Rectal smooth muscle tissue (tissue), 1 donor: ENCODE measurements around the gene LMCD1.
"Not testable (repeated sequence)": the region's sequence is repeated elsewhere in the genome, so short reads cannot be mapped to it uniquely, and the experiment has no call there.

ENCODE experiments used
- H3K27ac ChIP-seq: one replicate; pipeline ENCODE4 v1.7.0; 2013; ENCODE audit warnings: low read depth, low read length, inconsistent platforms
- H3K27me3 ChIP-seq: one replicate; pipeline ENCODE4 v1.7.0; 2013; ENCODE audit warnings: low read length; ENCODE audit not compliant: control insufficient read depth, insufficient read depth
- H3K36me3 ChIP-seq: one replicate; pipeline ENCODE4 v1.7.0; 2013; ENCODE audit warnings: low read length; ENCODE audit not compliant: control insufficient read depth, insufficient read depth
- H3K4me1 ChIP-seq: one replicate; pipeline ENCODE4 v1.7.0; 2013; ENCODE audit warnings: low read length; ENCODE audit not compliant: control insufficient read depth, insufficient read depth
- H3K4me3 ChIP-seq: one replicate; pipeline ENCODE4 v1.7.0; 2013; ENCODE audit warnings: low read length
- H3K9ac ChIP-seq: one replicate; pipeline ENCODE4 v1.7.0; 2013; ENCODE audit warnings: low read length

The LMCD1 gene

GRCh38 chr3:8578282-8578681, 76.7 kb downstream of the LMCD1 start:
- no peak overlapping the region for H3K4me3 ChIP-seq
- H3K36me3 ChIP-seq, result no peaks in the 10 kb centered on the region
- no peak overlapping the region for H3K27ac ChIP-seq
- H3K27me3 ChIP-seq, result no peaks in the 10 kb centered on the region
- no peaks in the 10 kb centered on the region for H3K4me1 ChIP-seq
- H3K9ac ChIP-seq, result no peak overlapping the region

GRCh38 chr3:8579096-8579495, 77.5 kb downstream of the LMCD1 start:
- Histone ChIP-seq H3K4me1 (no peaks in the 10 kb centered on the region), H3K4me3 (no peak overlapping the region), H3K9ac (no peak overlapping the region), H3K27ac (no peak overlapping the region), H3K36me3 (no peaks in the 10 kb centered on the region), H3K27me3 (no peaks in the 10 kb centered on the region)

- Histone ChIP-seq H3K4me3 (no peak overlapping the region), H3K36me3 (no peaks in the 10 kb centered on the region), H3K9ac (no peak overlapping the region), H3K4me1 (no peaks in the 10 kb centered on the region), H3K27ac (no peak overlapping the region), H3K27me3 (no peaks in the 10 kb centered on the region)
These were observed 78.3 kb downstream of the LMCD1 start for GRCh38 chr3:8579943-8580342.

GRCh38 chr3:8580434-8580833, 78.8 kb downstream of the LMCD1 start:
- H3K27me3 ChIP-seq, H3K27ac ChIP-seq, H3K4me1 ChIP-seq, H3K36me3 ChIP-seq, H3K9ac ChIP-seq, H3K4me3 ChIP-seq: not testable (repeated sequence)

DNA sequence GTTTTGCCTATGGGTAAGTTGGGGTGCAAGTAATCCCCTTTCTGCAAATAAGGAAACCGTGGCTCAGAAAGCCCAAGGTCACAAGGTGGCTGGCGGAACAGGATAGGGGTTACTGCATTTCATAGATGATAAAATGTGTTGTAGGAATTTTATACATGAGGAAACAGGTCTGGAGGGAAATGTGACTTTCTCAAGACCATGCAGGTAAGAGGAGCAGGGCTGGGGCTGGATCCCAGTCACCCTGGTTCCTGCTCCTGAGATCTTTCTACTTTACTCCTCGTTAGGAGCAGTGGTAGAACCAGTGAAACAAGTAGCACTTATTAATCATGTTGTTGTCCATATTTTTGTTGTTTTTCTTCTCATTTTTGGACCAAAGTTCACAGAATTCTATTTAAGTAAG, 79.8 kb downstream of the LMCD1 start:
- Histone ChIP-seq H3K27ac (no peak overlapping the region), H3K27me3 (no peaks in the 10 kb centered on the region), H3K9ac (no peak overlapping the region), H3K4me3 (no peak overlapping the region), H3K4me1 (no peaks in the 10 kb centered on the region), H3K36me3 (no peaks in the 10 kb centered on the region)

DNA sequence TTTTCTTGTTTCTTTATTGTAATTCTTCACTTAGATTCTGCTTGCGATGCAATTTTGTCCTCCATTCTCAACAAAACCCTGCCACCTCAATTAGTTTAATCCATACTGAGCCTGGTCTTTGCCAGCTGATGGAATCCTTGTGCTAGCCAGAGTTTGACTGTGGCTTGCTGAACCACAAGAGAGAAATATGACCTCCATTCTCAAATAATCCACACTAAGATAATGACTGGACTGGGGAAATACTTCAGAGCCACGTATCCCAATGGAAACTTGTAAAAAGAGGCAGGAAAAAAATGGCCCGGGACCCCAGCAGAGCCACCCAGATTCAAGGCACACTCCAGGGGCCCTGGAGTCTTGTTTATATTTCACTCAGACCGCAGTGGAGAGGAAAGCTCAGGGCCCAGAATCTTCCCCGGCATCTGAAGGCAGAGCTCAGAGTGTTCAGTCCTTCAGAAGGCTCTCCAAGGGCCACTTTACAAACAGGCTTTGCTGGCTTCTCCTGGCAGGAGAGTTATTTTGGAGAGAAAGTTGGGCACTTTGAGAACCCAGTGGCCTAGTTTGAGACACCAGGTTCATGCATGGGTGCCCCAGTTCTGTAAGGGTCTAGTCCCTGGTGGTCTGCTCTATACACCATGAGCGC, 80.3 kb downstream of the LMCD1 start:
- Histone ChIP-seq H3K9ac (no peak overlapping the region), H3K4me3 (no peak overlapping the region), H3K36me3 (no peaks in the 10 kb centered on the region), H3K27me3 (no peaks in the 10 kb centered on the region), H3K27ac (no peak overlapping the region), H3K4me1 (no peaks in the 10 kb centered on the region)

DNA sequence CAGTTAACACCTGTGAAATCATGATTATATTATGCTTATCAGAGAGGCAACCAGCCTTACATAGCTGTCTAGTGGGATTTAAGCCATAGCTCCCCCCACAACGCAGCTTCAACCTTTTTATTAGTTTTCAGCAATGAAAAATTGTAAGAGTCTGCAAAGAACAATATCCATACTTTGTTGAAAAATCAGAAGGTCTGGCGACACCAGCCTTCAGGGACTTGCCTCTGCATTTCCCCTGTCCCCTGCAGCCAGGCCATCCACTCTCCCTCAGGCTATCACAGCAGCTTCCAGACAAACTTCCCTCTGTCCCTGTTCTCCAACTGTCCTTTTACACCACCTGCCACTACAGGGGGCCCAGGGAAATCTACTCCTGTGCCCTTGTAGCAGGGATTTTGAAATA, 83.0 kb downstream of the LMCD1 start:
- no peaks in the 10 kb centered on the region for H3K27me3 ChIP-seq
- H3K4me3 ChIP-seq, result no peak overlapping the region
- no peak overlapping the region for H3K9ac ChIP-seq

GRCh38 chr3:8589880-8590556, 88.4 kb downstream of the LMCD1 start:
- Histone ChIP-seq H3K27me3 (no peaks in the 10 kb centered on the region), H3K4me1 (no peaks in the 10 kb centered on the region), H3K36me3 (no peaks in the 10 kb centered on the region), H3K4me3 (no peak overlapping the region), H3K27ac (no peak overlapping the region), H3K9ac (no peak overlapping the region)

More for the DNA sequence above, 83.0 kb downstream of the LMCD1 start:
- no peaks in the 10 kb centered on the region for H3K36me3 ChIP-seq
- H3K27ac ChIP-seq, result no peak overlapping the region
- H3K4me1 ChIP-seq, result no peaks in the 10 kb centered on the region

GRCh38 chr3:8593021-8593827, 91.6 kb downstream of the LMCD1 start:
- Histone ChIP-seq H3K36me3 (no peaks in the 10 kb centered on the region), H3K27me3 (no peaks in the 10 kb centered on the region), H3K4me1 (no peaks in the 10 kb centered on the region), H3K9ac (no peak overlapping the region), H3K4me3 (no peak overlapping the region), H3K27ac (no peak overlapping the region)

DNA sequence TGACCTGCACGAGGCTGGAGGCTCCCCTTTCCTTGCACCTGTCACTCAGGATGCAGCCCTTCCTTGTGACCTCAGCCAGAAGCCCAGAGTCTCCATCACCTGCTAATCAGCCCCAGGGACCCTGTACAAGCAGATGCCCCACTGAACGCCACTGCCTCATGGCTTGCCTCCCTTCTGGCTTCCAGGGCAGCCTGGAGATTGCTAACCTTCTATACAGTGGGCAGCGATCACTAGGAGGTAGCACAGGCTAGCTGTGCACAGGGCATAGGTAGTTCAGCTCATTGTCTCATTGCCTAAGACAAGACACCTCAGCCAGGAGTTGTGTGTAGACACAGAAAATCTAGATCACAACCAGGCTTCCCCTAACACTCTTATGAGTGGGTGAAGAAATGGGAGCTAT, 93.6 kb downstream of the LMCD1 start:
- Histone ChIP-seq H3K4me1 (no peaks in the 10 kb centered on the region), H3K4me3 (no peak overlapping the region), H3K9ac (no peak overlapping the region), H3K27me3 (no peaks in the 10 kb centered on the region), H3K36me3 (no peaks in the 10 kb centered on the region), H3K27ac (no peak overlapping the region)

DNA sequence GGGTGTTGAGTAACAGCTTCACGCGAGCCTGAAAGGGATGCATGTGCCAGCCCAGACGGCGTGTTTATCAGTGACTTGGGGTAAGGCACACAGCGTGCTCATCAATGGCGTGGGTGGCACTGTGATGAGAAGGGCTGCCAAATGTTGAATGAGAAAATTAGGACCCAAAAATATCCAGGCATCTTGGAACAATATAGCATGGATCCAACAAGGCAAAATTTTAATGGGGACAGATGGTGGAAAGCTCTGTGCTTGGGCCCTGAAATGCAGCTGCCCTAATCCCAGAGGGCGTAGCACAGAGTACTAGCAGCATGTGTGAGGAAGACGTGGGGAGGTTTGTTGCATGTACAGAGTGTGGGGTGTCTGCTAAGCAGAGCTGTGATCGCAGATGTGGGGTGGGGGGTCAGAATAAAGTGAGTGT, 94.1 kb downstream of the LMCD1 start:
- Histone ChIP-seq H3K27ac (no peak overlapping the region), H3K36me3 (no peaks in the 10 kb centered on the region), H3K4me1 (no peaks in the 10 kb centered on the region), H3K27me3 (no peaks in the 10 kb centered on the region), H3K9ac (no peak overlapping the region), H3K4me3 (no peak overlapping the region)

DNA sequence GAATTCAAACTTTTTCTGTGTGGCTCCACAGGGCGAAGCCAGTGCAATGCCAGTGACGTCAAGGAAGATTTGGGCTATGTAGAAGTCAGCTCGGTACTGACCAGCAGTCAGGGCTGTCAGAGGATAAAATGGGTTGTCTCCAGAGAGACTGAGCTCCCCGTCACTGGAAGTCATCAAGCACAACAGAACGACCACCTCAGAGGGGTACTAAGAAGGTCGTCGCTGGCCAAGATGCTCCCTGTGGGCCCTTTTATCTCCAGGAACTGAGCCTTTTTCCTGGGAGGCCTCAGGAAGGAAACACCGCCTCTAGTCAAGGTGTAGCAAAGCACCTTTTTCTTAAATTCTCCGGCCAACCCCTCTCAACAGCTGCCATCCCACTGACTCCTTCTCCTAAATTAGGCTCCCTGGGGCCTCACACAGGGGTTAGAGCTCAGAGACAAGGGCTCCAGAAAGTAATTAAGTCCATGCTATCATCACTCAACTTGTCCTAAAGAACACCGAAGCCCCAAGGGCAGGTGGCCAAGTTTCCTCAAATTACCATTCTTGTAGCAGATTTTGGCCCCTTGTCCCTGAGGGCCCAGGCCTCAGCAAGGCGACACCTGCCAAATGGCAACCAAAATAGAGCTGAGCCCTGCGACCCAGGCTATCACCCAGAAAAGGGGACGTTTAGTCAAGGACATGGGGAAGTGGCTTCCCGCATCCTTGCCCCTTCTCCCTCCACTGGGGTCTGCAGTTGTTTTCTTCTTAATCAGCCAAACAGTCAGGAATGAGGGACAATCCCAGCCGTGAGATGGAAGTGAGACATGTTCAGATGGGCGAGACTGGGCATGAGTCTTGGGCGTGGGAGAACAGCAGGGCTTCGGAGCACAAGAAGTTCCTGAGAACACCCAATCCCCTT, 94.9 kb downstream of the LMCD1 start:
- no peak overlapping the region for H3K27ac ChIP-seq
- H3K36me3 ChIP-seq, result no peaks in the 10 kb centered on the region
- H3K9ac ChIP-seq, result no peak overlapping the region
- no peaks in the 10 kb centered on the region for H3K4me1 ChIP-seq
- no peak overlapping the region for H3K4me3 ChIP-seq
- no peaks in the 10 kb centered on the region for H3K27me3 ChIP-seq
